ENCODE measurements around the gene ZDBF2. TPM values are rescaled to one million over a fixed set of nuclear protein-coding genes. Genes with fewer than 3 reads are reported as not detected.
"Not testable (repeated sequence)": the region's sequence is repeated elsewhere in the genome, so short reads cannot be mapped to it uniquely, and the experiment has no call there.

Gene ZDBF2
- total RNA-seq, 1 donor from 2014 or later, result 47.5 TPM

- Mint-ChIP-seq H3K27ac (ENCODE audit: unreplicated experiment) (no peak overlapping the region), H3K4me3 (ENCODE audit: unreplicated experiment) (no peak overlapping the region), H3K36me3 (ENCODE audit: unreplicated experiment) (peaks cover 21% of the 10 kb centered on the region), H3K9me3 (ENCODE audit: unreplicated experiment) (peaks cover 8% of the 10 kb centered on the region), H3K27me3 (ENCODE audit: unreplicated experiment) (no peaks in the 10 kb centered on the region), H3K4me1 (ENCODE audit: low read depth, unreplicated experiment) (no peaks in the 10 kb centered on the region)
- no peak for TF ChIP-seq CTCF (IDR thresholded peaks at IDR 0.05; ENCODE audit: partially characterized antibody, unreplicated experiment)
- no peak for DNase-seq
These were observed 8.3 kb downstream of the ZDBF2 start for GRCh38 chr2:206282746-206283145.

- Mint-ChIP-seq H3K4me1 (ENCODE audit: low read depth, unreplicated experiment) (no peaks in the 10 kb centered on the region), H3K9me3 (ENCODE audit: unreplicated experiment) (peaks cover 8% of the 10 kb centered on the region), H3K27me3 (ENCODE audit: unreplicated experiment) (no peaks in the 10 kb centered on the region), H3K27ac (ENCODE audit: unreplicated experiment) (no peak overlapping the region), H3K36me3 (ENCODE audit: unreplicated experiment) (peaks cover 40% of the 10 kb centered on the region), H3K4me3 (ENCODE audit: unreplicated experiment) (no peak overlapping the region)
- no peak for TF ChIP-seq CTCF (IDR thresholded peaks at IDR 0.05; ENCODE audit: partially characterized antibody, unreplicated experiment)
- DNase-seq, result no peak
These were observed 12.7 kb downstream of the ZDBF2 start for GRCh38 chr2:206287197-206287596.

- TF ChIP-seq CTCF (IDR thresholded peaks at IDR 0.05; ENCODE audit: partially characterized antibody, unreplicated experiment), result no peak
- Mint-ChIP-seq H3K36me3 (ENCODE audit: unreplicated experiment) (peaks cover 41% of the 10 kb centered on the region), H3K4me1 (ENCODE audit: low read depth, unreplicated experiment) (no peaks in the 10 kb centered on the region), H3K27ac (ENCODE audit: unreplicated experiment) (no peak overlapping the region), H3K4me3 (ENCODE audit: unreplicated experiment) (no peak overlapping the region), H3K9me3 (ENCODE audit: unreplicated experiment) (peaks cover 8% of the 10 kb centered on the region), H3K27me3 (ENCODE audit: unreplicated experiment) (no peaks in the 10 kb centered on the region)
- DNase-seq, result no peak
These were observed 14.9 kb downstream of the ZDBF2 start for GRCh38 chr2:206289391-206289790.

DNA sequence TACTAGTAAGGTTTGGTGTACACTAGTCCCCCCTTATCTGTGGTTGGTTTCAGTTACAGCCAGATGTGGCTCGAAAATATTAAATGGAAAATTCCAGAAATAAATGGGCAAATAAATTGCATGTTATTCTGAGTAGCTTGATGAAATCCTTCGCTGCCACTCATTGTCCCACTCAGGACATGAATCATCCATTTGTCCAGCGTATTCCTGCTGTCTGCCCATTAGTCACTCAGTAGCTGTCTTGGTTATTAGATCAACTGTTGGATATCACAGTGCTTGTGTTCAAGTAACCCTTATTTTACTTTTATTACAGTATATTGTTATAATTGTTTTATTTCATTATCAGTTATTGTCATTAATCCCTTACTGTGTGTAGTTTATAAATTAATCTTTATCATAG, 21.7 kb downstream of the ZDBF2 start:
- Mint-ChIP-seq H3K27me3 (ENCODE audit: unreplicated experiment) (no peaks in the 10 kb centered on the region), H3K27ac (ENCODE audit: unreplicated experiment) (no peak overlapping the region), H3K4me1 (ENCODE audit: low read depth, unreplicated experiment) (no peaks in the 10 kb centered on the region), H3K36me3 (ENCODE audit: unreplicated experiment) (peaks cover 10% of the 10 kb centered on the region), H3K9me3 (ENCODE audit: unreplicated experiment) (no peaks in the 10 kb centered on the region), H3K4me3 (ENCODE audit: unreplicated experiment) (no peak overlapping the region)
- DNase-seq, result no peak
- no peak for TF ChIP-seq CTCF (IDR thresholded peaks at IDR 0.05; ENCODE audit: partially characterized antibody, unreplicated experiment)

GRCh38 chr2:206299608-206300007, 25.1 kb downstream of the ZDBF2 start:
- not testable (repeated sequence) for DNase-seq; H3K4me3 Mint-ChIP-seq (ENCODE audit: unreplicated experiment); H3K4me1 Mint-ChIP-seq (ENCODE audit: low read depth, unreplicated experiment); H3K27ac Mint-ChIP-seq (ENCODE audit: unreplicated experiment); H3K36me3 Mint-ChIP-seq (ENCODE audit: unreplicated experiment); H3K27me3 Mint-ChIP-seq (ENCODE audit: unreplicated experiment); H3K9me3 Mint-ChIP-seq (ENCODE audit: unreplicated experiment)

Data from glutamatergic neuron (in vitro differentiated cells).